SU-DHL-6 (cell line): ENCODE results near the gene CNOT1.

Source experiments
- CTCF ChIP-seq: fragments of 200-600 bp; sonication (generic); IDR thresholded peaks from one replicate; pipeline ENCODE4 v1.5.1; 2017; ENCODE audit warnings: antibody characterized with exemption, mild to moderate bottlenecking, low read length, moderate library complexity; ENCODE audit not compliant: insufficient read depth, poor library complexity, severe bottlenecking
- EZH2phosphoT487 ChIP-seq: fragments of 200-600 bp; sonication (generic), shearing (Covaris generic); conservative IDR thresholded peaks from 2 replicates; pipeline ENCODE4 v1.6.1; 2018; ENCODE audit warnings: mild to moderate bottlenecking, antibody characterized with exemption, low read length, moderate library complexity, mixed read lengths

DNA sequence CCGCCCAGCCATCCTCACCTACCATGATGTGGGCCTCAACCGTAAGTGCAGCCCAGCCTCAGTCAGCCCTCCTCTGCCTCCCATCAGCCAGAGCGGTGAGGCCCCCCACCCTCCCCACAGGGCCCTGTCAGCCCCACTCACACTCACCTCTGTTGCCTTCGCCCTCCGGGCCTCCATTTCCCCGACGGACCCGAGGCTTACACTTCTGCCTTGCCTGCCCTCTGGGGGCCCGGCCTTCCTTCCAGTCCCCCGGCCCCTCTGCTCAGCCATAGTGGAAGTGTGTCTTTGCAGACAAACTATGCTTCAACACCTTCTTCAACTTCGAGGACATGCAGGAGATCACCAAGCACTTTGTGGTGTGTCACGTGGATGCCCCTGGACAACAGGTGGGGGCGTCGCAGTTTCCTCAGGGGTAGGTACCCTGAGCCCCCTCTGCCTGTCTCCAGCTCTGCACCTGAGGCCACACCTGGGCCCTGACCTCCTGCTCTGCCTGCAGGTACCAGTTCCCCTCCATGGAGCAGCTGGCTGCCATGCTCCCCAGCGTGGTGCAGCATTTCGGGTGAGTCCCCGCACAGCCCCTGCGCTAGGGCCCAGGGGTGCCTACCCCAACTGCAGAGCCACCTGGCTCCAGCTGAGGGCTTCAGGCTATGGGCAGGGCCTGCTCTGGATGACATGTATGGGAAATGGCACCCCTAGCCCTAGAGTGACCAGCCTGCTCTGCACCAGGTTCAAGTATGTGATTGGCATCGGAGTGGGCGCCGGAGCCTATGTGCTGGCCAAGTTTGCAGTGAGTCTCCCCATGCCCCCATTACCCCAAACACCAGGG lies 125.5 kb downstream of the CNOT1 start:
- TF ChIP-seq CTCF (no peak), EZH2phosphoT487 (no peak)
